ENCODE results near the gene PNMA6E.

Gene PNMA6E

DNA sequence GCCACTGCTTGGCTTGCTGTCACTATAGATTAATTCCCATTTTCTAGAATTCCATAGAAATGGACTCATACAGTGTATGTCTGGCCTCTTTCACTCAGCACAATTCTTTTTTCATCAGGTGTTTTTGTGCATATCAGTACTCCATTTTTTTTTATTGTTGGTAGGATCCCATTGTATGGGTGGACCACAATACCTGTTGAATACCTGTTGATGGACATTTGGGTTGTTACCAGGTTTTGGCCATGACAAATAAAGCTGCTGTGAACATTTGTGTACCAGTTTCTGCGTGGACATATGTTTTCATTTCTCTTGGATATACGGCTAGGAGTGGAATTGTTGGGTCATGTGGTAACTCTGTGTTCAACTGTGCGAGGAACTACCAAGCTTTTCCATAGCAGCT is 25.1 kb upstream of the PNMA6E start:
- in situ Hi-C loops (cut with MboI; ENCODE audit: low pct_unique_long_range_greater_than_20kb, low sequenced_read_pairs, unreplicated experiment), result no loop called here
- no peak for TF ChIP-seq CTCF (IDR thresholded peaks at IDR 0.05; ENCODE audit: extremely low read depth, insufficient read depth, missing control alignments)
- no peak for DNase-seq (ENCODE audit: low spot score)

DNA sequence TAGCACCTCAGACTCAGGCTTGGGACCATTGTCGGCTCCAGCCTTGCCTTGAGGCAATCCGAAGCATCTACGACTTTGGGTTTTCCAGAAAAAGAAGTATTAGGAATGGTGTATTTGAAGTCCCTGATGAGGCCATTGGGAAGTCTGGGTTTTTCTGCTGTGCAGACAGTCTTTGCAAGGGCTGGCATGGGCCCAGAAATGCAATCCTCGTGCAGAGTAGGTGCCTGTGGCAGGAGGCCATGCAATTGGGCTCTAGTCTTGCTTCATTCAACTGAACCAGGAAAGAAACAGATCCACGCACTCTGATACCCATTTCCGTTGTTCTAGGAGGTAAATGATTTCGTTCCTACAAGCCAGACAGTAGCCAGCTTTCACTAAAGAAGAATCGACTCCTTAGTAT is 22.5 kb upstream of the PNMA6E start:
- DNase-seq (ENCODE audit: low spot score), result no peak
- no peak for TF ChIP-seq CTCF (IDR thresholded peaks at IDR 0.05; ENCODE audit: extremely low read depth, insufficient read depth, missing control alignments)
- in situ Hi-C loops (cut with MboI; ENCODE audit: low pct_unique_long_range_greater_than_20kb, low sequenced_read_pairs, unreplicated experiment), result no loop called here

DNA sequence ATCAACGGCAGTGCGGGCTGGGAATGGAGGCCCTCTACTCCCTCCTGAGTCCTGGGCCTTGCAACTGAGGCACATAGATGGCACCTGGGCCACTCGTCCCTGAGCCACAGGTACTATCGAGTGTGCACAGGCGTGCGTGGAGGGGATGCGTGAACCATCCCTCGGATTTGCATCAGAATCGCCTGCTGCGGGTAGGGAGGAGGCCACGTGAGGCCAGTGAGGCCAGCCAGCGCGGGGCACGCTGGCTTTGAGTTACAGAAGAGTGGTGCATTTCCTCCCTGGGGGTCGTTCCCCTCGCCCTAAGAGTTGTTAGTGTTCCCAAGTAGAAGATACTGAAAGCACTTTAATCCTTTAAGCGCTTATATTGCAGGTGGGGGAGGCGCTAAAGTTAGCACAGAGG is 20.7 kb upstream of the PNMA6E start:
- no peak for TF ChIP-seq CTCF (IDR thresholded peaks at IDR 0.05; ENCODE audit: extremely low read depth, insufficient read depth, missing control alignments)
- in situ Hi-C loops (cut with MboI; ENCODE audit: low pct_unique_long_range_greater_than_20kb, low sequenced_read_pairs, unreplicated experiment), result no loop called here
- DNase-seq (ENCODE audit: low spot score), result no peak

- in situ Hi-C loops (cut with MboI; ENCODE audit: low pct_unique_long_range_greater_than_20kb, low sequenced_read_pairs, unreplicated experiment), result no loop called here
- no peak for DNase-seq (ENCODE audit: low spot score)
- TF ChIP-seq CTCF (IDR thresholded peaks at IDR 0.05; ENCODE audit: extremely low read depth, insufficient read depth, missing control alignments), result no peak
Measured at GRCh38 chrX:153420851-153421599, 19.9 kb upstream of the PNMA6E start.

DNA sequence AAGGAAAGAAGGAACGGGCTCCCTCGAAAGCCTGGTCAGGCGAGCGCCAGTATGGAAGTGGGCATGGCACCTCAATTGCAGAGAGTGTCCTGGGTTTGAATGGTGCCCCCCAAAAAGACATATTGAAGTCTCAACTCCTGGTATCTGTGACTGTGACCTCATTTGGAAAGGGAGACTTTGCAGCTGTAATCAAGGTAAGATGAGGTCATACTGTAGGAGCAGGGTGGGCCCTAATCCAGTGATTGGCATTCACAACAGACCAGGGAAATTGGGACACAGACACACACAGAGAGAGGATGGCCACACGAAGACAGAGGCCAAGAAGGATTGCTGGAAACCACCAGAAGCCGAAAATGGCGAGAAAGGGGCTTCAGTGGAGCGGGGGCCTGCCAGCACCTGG is 16.5 kb upstream of the PNMA6E start:
- TF ChIP-seq CTCF (IDR thresholded peaks at IDR 0.05; ENCODE audit: extremely low read depth, insufficient read depth, missing control alignments), result no peak
- in situ Hi-C loops (cut with MboI; ENCODE audit: low pct_unique_long_range_greater_than_20kb, low sequenced_read_pairs, unreplicated experiment), result no loop called here
- DNase-seq (ENCODE audit: low spot score), result no peak

GRCh38 chrX:153416781-153417450 is 15.8 kb upstream of the PNMA6E start:
- in situ Hi-C loops (cut with MboI; ENCODE audit: low pct_unique_long_range_greater_than_20kb, low sequenced_read_pairs, unreplicated experiment), result no loop called here
- DNase-seq (ENCODE audit: low spot score), result no peak
- no peak for TF ChIP-seq CTCF (IDR thresholded peaks at IDR 0.05; ENCODE audit: extremely low read depth, insufficient read depth, missing control alignments)
